ENCODE measurements around the gene DNM1.

DNA sequence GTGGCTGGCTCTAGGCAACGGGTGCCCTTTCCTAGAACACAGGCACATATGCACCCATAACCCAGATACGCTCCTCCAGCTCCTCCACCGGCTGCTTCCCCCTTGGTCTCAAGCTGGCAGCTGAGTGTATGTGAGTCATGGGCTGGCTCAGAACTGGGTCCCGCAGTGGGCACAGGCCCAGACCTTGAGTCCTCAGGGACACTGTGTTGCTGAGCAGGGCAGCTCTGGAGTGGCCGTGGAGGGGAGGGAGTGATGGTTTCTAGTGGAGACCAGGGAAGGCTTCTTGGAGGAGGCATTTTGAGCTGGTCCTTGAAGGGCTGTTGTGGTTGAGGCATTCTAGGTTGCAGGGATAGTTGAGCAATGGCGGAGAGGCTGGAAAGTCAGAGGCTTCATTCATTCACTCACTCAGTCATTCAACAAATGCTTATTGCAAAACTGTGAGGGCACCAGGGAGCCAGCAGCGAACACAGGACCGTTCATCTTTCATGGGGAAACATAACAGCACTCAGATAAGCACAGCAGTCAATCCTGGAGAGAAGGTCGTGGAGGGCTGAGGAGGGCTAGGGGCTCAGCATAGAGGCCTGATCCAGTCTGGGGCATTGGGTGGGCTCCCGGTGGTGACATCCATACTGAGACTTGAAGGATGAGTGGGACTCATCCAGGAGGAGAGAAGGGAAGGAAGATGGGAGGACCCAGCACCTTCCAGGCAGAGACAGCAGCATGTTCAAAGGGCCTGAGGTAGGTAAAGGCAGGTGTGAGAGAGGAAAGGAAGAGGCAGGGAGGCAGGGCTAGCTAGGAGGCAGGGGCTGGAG is 40.8 kb upstream of the DNM1 start:
- TF ChIP-seq POLR2AphosphoS5 (IDR thresholded peaks at IDR 0.05) (no peak), CTCF (IDR thresholded peaks at IDR 0.05) (no peak), EP300 (IDR thresholded peaks at IDR 0.05) (no peak)
